Vagina (tissue), 2 donors: ENCODE measurements around the gene LAMC3. TPM values are rescaled to one million over a fixed set of nuclear protein-coding genes. Genes with fewer than 3 reads are reported as not detected.

ENCODE experiments used
- DNase-seq, 2 donors: peaks; one replicate each; pipeline ENCODE4 v3.0.0-alpha.2; 2017; ENCODE audit errors: extremely low spot score in 2 of 2
- H3K27ac ChIP-seq: fragments of 200-600 bp; sonication (generic); one replicate; pipeline ENCODE4 v1.5.1; 2019
- H3K27me3 ChIP-seq: fragments of 200-600 bp; sonication (generic); one replicate; pipeline ENCODE4 v1.5.1; 2019
- H3K36me3 ChIP-seq, 2 donors: fragments of 200-600 bp; sonication (generic); one replicate each; pipeline ENCODE4 v1.5.1; 2017 to 2019
- H3K4me1 ChIP-seq: fragments of 200-600 bp; sonication (generic); one replicate; pipeline ENCODE4 v1.5.1; 2019
- H3K4me3 ChIP-seq, 2 donors: fragments of 200-600 bp; sonication (generic); 1 replicate in 1 of 2; 2 replicates in 1 of 2; pipeline ENCODE4 v1.5.1; 2016 to 2019
- H3K9me3 ChIP-seq: fragments of 200-600 bp; sonication (generic); one replicate; pipeline ENCODE4 v1.5.1; 2019
- CTCF ChIP-seq, 3 experiments: fragments of 450-650 bp in 2 of 3; fragments of 200-600 bp in 1 of 3; sonication (generic) in 1 of 3; IDR thresholded peaks; one replicate each; pipeline ENCODE4 v1.5.1; 2017 to 2019; ENCODE audit warnings: antibody characterized with exemption in 3 of 3, mild to moderate bottlenecking in 2 of 3, moderate library complexity in 2 of 3
- POLR2A ChIP-seq, 2 donors: fragments of 450-650 bp; IDR thresholded peaks; one replicate each; pipeline ENCODE4 v1.6.1; 2017; ENCODE audit warnings: antibody characterized with exemption in 2 of 2, mild to moderate bottlenecking in 2 of 2, moderate library complexity in 2 of 2
- POLR2AphosphoS5 ChIP-seq, 2 donors: sonication (generic); formaldehyde crosslinking; IDR thresholded peaks; one replicate each; pipeline ENCODE4 v1.9.0; 2017; ENCODE audit warnings: antibody characterized with exemption in 2 of 2, mild to moderate bottlenecking in 2 of 2, low read depth in 1 of 2; ENCODE audit not compliant: insufficient read depth in 1 of 2
- intact Hi-C: fragments of 100-400 bp; cut with DNase I; formaldehyde crosslinking; loops from one replicate; pipeline ENCODE4 v1.15.1; 2023
- small RNA-seq: library from RNA; depleted of rRNA; stranded (forward); fragments of <200 nt; gene quantifications from one replicate; pipeline ENCODE3, GENCODE V24; 2016
- total RNA-seq: library from RNA; depleted of rRNA; stranded (reverse); fragments of >200 nt; gene quantifications from one replicate; pipeline ENCODE4 v1.2.3, GENCODE V29; 2016

LAMC3 gene
- total RNA-seq, 1 donor from 2014 or later = 13.3 TPM

DNA sequence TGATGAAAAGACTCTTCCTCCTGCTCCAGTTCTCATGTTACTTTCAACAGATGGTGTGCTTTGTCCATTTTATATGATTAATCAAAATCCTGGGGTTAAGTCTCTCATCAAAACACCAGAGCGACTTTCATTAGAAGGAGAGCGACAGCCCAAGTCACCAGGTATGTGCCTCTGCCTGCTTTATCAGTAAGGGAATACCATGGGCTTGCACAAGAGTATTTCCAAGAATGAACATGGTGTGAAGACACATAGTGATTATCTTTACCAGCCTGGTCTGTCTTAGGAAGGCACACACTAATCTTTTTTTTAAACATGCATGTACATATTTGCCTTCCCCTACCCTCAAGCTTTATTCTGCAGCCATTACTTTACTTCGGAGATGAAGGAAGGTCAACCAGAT lies 131.6 kb downstream of the LAMC3 start:
- TF ChIP-seq POLR2AphosphoS5 (IDR thresholded peaks at IDR 0.05; ENCODE audit: insufficient read depth in 1 of 2, low read depth in 1 of 2) (no peak), POLR2A (IDR thresholded peaks at IDR 0.05) (no peak), CTCF (IDR thresholded peaks at IDR 0.05) (no peak)
- no peak for DNase-seq
- Histone ChIP-seq H3K36me3 (peaks cover 10 to 82% of the 10 kb centered on the region in 2 donors), H3K9me3 (no peaks in the 10 kb centered on the region), H3K4me3 (no peak overlapping the region), H3K4me1 (no peaks in the 10 kb centered on the region), H3K27ac (no peak overlapping the region), H3K27me3 (no peaks in the 10 kb centered on the region)
- intact Hi-C loops = no loop called here

- H3K9me3 ChIP-seq = no peaks in the 10 kb centered on the region
- no peaks in the 10 kb centered on the region for H3K4me1 ChIP-seq
- no peaks in the 10 kb centered on the region for H3K27me3 ChIP-seq
- no peak for DNase-seq
- no peak overlapping the region for H3K27ac ChIP-seq
- H3K4me3 ChIP-seq = no peak overlapping the region
- TF ChIP-seq CTCF (IDR thresholded peaks at IDR 0.05) = no peak
- no peak for TF ChIP-seq POLR2A (IDR thresholded peaks at IDR 0.05)
- TF ChIP-seq POLR2AphosphoS5 (IDR thresholded peaks at IDR 0.05; ENCODE audit: insufficient read depth in 1 of 2, low read depth in 1 of 2) = no peak
- intact Hi-C loops = no loop called here
- H3K36me3 ChIP-seq = peaks cover 10 to 81% of the 10 kb centered on the region in 2 donors
Observed at GRCh38 chr9:131142160-131142559, 133.2 kb downstream of the LAMC3 start.

Small RNAs within 50 kb of the gene (small RNA-seq; reads per million reads assigned to genes)
- gene RF00322 (not detected), gene RNU6-881P (not detected)

Other genes with a start within 250 kb of the LAMC3 start
- gene ABL1, start 173.9 kb upstream of the LAMC3 start, total RNA-seq = 68.5 TPM
- gene QRFP, start 112.4 kb upstream of the LAMC3 start, total RNA-seq = not detected
- gene FIBCD1, start 69.9 kb upstream of the LAMC3 start, total RNA-seq = not detected
- gene AIF1L, start 87.4 kb downstream of the LAMC3 start, total RNA-seq = 16.2 TPM
- 70.2 TPM for gene NUP214, start 116.4 kb downstream of the LAMC3 start, total RNA-seq